Measurements from ENCODE around the gene MBOAT1.

Gene MBOAT1

DNA sequence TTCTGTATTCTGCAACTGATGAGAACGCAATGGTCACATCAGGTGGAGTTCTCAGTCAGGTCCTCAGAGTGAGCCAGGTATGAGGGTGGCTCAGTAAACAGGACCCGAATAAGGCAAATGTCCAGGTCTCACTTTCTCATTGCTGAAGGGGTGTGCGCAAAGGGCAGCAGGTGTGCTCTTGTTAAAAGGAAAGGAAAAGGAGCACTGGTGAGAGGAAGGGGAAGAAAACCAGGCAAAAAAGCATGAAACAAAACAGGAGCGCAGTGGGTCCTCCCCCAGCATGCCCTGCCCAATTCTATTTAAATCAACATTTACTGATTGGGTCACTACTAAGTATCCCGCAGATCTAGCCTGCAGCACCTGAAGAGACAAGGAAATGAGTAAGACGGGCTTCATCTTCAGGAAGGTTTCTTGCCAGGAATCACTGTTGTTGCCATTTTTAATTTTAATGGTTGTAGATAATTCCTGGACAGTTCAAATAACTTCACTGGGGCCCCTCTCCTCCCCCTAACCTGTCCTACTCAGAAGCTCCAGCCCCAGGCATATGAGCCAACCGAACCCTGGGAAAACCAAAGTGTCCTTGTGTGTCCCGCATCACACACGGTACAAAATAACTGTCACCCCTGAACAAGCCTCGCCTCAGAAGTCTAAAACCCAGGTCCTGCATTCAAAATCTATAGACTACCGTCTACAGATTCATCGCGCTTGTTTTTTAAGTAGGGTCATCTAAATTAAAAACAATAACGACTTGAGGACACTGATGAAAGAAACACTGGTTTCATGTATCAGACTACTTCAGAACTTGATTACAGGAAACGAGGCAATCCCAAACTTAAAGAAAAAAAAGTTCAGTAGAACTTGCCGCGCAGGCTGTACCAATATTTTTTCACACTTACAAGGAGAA lies 980 bp downstream of the MBOAT1 start (continued):
- TF ChIP-seq, protein P1, sequence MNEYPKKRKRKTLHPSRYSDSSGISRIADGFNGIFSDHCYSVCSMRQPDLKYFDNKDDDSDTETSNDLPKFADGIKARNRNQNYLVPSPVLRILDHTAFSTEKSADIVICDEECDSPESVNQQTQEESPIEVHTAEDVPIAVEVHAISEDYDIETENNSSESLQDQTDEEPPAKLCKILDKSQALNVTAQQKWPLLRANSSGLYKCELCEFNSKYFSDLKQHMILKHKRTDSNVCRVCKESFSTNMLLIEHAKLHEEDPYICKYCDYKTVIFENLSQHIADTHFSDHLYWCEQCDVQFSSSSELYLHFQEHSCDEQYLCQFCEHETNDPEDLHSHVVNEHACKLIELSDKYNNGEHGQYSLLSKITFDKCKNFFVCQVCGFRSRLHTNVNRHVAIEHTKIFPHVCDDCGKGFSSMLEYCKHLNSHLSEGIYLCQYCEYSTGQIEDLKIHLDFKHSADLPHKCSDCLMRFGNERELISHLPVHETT (tag by site-specific recombination; IDR thresholded peaks at IDR 0.05): no peak
- TF ChIP-seq, protein P2, sequence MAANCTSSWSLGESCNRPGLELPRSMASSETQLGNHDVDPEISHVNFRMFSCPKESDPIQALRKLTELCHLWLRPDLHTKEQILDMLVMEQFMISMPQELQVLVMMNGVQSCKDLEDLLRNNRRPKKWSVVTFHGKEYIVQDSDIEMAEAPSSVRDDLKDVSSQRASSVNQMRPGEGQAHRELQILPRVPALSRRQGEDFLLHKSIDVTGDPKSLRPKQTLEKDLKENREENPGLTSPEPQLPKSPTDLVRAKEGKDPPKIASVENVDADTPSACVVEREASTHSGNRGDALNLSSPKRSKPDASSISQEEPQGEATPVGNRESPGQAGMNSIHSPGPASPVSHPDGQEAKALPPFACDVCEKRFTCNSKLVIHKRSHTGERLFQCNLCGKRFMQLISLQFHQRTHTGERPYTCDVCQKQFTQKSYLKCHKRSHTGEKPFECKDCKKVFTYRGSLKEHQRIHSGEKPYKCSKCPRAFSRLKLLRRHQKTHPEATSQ (tag by site-specific recombination; IDR thresholded peaks at IDR 0.05): no peak
- TF ChIP-seq KLF10 (tag by site-specific recombination; IDR thresholded peaks at IDR 0.05): no peak
- no peak for TF ChIP-seq ZNF292 (tag by site-specific recombination; IDR thresholded peaks at IDR 0.05; ENCODE audit: borderline replicate concordance, low read depth)
- TF ChIP-seq, protein P3, sequence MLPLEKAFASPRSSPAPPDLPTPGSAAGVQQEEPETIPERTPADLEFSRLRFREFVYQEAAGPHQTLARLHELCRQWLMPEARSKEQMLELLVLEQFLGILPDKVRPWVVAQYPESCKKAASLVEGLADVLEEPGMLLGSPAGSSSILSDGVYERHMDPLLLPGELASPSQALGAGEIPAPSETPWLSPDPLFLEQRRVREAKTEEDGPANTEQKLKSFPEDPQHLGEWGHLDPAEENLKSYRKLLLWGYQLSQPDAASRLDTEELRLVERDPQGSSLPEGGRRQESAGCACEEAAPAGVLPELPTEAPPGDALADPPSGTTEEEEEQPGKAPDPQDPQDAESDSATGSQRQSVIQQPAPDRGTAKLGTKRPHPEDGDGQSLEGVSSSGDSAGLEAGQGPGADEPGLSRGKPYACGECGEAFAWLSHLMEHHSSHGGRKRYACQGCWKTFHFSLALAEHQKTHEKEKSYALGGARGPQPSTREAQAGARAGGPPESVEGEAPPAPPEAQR (tag by site-specific recombination; IDR thresholded peaks at IDR 0.05): no peak
- TF ChIP-seq, protein P4, sequence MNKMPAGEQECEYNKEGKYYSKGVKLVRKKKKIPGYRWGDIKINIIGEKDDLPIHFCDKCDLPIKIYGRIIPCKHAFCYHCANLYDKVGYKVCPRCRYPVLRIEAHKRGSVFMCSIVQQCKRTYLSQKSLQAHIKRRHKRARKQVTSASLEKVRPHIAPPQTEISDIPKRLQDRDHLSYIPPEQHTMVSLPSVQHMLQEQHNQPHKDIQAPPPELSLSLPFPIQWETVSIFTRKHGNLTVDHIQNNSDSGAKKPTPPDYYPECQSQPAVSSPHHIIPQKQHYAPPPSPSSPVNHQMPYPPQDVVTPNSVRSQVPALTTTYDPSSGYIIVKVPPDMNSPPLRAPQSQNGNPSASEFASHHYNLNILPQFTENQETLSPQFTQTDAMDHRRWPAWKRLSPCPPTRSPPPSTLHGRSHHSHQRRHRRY (tag by site-specific recombination; IDR thresholded peaks at IDR 0.05): no peak
- no peak for TF ChIP-seq ZNF280C (tag by site-specific recombination; IDR thresholded peaks at IDR 0.05)
- no peak for TF ChIP-seq ZNF548 (tag by site-specific recombination; IDR thresholded peaks at IDR 0.05)
- TF ChIP-seq ZNF155 (tag by site-specific recombination; IDR thresholded peaks at IDR 0.05): no peak
- TF ChIP-seq ZNF521 (tag by site-specific recombination; IDR thresholded peaks at IDR 0.05): no peak
- TF ChIP-seq TCF7L2 (IDR thresholded peaks at IDR 0.05; ENCODE audit: borderline replicate concordance, low read depth, low read length): no peak
- no peak for TF ChIP-seq SCRT1 (tag by site-specific recombination; IDR thresholded peaks at IDR 0.05; ENCODE audit: borderline replicate concordance)
- TF ChIP-seq BCL11B (tag by site-specific recombination; IDR thresholded peaks at IDR 0.05; ENCODE audit: low read depth): no peak; the same call in 1 of the 2 replicates
- no peak for TF ChIP-seq ZNF518A (tag by site-specific recombination; conservative IDR thresholded peaks at IDR 0.05; ENCODE audit: low read depth)
- no peak for TF ChIP-seq ZNF621 (tag by site-specific recombination; IDR thresholded peaks at IDR 0.05)
- TF ChIP-seq ZNF366 (tag by site-specific recombination; conservative IDR thresholded peaks at IDR 0.05): peak; percentile 29; the same call in 1 of the 2 replicates
- TF ChIP-seq PRDM10 (tag by site-specific recombination; IDR thresholded peaks at IDR 0.05): peak; percentile 86
- no peak for TF ChIP-seq PRDM6 (tag by site-specific recombination; IDR thresholded peaks at IDR 0.05)
- TF ChIP-seq HOXA7 (CRISPR knock-in tag; IDR thresholded peaks at IDR 0.05; ENCODE audit: borderline replicate concordance): no peak

Data from HEK293 (cell line).